HepG2 (cell line): Measurements from ENCODE around the gene OSBPL2. TPM values are rescaled to one million over a fixed set of nuclear protein-coding genes. Genes with fewer than 3 reads are reported as not detected.
A peak's percentile ranks its signal among the peaks of the same experiment; 100 is the strongest.

Experiments
- AGO2 ChIP-seq: fragments of 200-400 bp; formaldehyde crosslinking; optimal IDR thresholded peaks from 2 replicates; pipeline ENCODE3; 2017; ENCODE audit warnings: mild to moderate bottlenecking, low read depth, low read length, moderate library complexity
- ATF7 ChIP-seq, 2 experiments: fragments of 450-650 bp in 1 of 2; sonication (generic) in 1 of 2; formaldehyde crosslinking in 1 of 2; IDR thresholded peaks; 2 replicates each; pipeline versions ENCODE4 v1.4.0 to v1.6.1; 2016 to 2020; ENCODE audit warnings: antibody characterized with exemption in 1 of 2, mild to moderate bottlenecking in 1 of 2, missing genetic modification reagents in 1 of 2
- HDAC6 ChIP-seq: fragments of 200-600 bp; sonication (generic); IDR thresholded peaks from 2 replicates; pipeline ENCODE4 v1.7.0; 2017; ENCODE audit warnings: mild to moderate bottlenecking, antibody characterized with exemption, low read length, low read depth
- HIVEP1 ChIP-seq: sonication (generic); formaldehyde crosslinking; IDR thresholded peaks from 2 replicates; pipeline ENCODE4 v1.4.0; 2020; ENCODE audit warnings: mild to moderate bottlenecking, missing genetic modification reagents
- POLR2A ChIP-seq, 2 experiments: IDR thresholded peaks; 2 replicates each; pipeline ENCODE4 v1.6.1; 2011; ENCODE audit warnings: low read depth in 2 of 2, low read length in 2 of 2, mild to moderate bottlenecking in 1 of 2, moderate library complexity in 1 of 2; ENCODE audit not compliant: insufficient read depth in 1 of 2
- RXRA ChIP-seq: sonication (generic); formaldehyde crosslinking; IDR thresholded peaks from 2 replicates; pipeline ENCODE4 v1.5.1; 2020; ENCODE audit warnings: missing genetic modification reagents
- SMAD9 ChIP-seq: sonication (generic); formaldehyde crosslinking; IDR thresholded peaks from 2 replicates; pipeline ENCODE4 v1.5.1; 2020; ENCODE audit warnings: mild to moderate bottlenecking, missing genetic modification reagents
- TCF7 ChIP-seq: sonication (generic); IDR thresholded peaks from 2 replicates; pipeline ENCODE4 v1.6.1; 2016; ENCODE audit warnings: antibody characterized with exemption, low read depth
- ZFX ChIP-seq: sonication (generic); formaldehyde crosslinking; IDR thresholded peaks from 2 replicates; pipeline ENCODE4 v1.4.0; 2020; ENCODE audit warnings: mild to moderate bottlenecking, low read depth, missing genetic modification reagents, moderate library complexity
- ZFY ChIP-seq: sonication (generic); formaldehyde crosslinking; IDR thresholded peaks from 2 replicates; pipeline ENCODE4 v1.4.0; 2020; ENCODE audit warnings: missing genetic modification reagents
- ZNF354B ChIP-seq: sonication (generic); formaldehyde crosslinking; IDR thresholded peaks from 2 replicates; pipeline ENCODE4 v1.8.0; 2022; ENCODE audit warnings: mild to moderate bottlenecking, missing genetic modification reagents
- ZNF451 ChIP-seq: sonication (generic); formaldehyde crosslinking; IDR thresholded peaks from 2 replicates; pipeline ENCODE4 v1.5.0; 2020; ENCODE audit warnings: mild to moderate bottlenecking, missing genetic modification reagents
- ZNF614 ChIP-seq: IDR thresholded peaks from 2 replicates; pipeline ENCODE4 v1.6.1; 2018; ENCODE audit warnings: missing biosample characterization, missing genetic modification reagents, inconsistent platforms, borderline replicate concordance
- polyA plus RNA-seq, 8 experiments: library from polyadenylated mRNA; depleted of rRNA in 3 of 8; stranded (reverse) in 7 of 8; unstranded in 1 of 8; fragments of >200 nt; fragmentation: Illumina TruSeq in 4 of 8; extraction: Trizol in 4 of 8; gene quantifications; 2 replicates each; pipeline versions ENCODE4 v1.2.1 to v1.2.3, GENCODE V29; 2011 to 2016; ENCODE audit warnings: low read depth in 4 of 8, missing spikeins in 1 of 8, mixed read lengths in 1 of 8; ENCODE audit not compliant: insufficient read depth in 1 of 8
- total RNA-seq, 5 experiments: library from RNA; depleted of rRNA; stranded (reverse); fragments of >200 nt; fragmentation: Illumina TruSeq; extraction: Trizol; gene quantifications; 2 replicates each; pipeline ENCODE4 v1.2.3, GENCODE V29; 2016; ENCODE audit warnings: low read depth in 1 of 5
- TF ChIP-seq, protein P1 (sequence below): sonication (generic); formaldehyde crosslinking; IDR thresholded peaks from 2 replicates; pipeline ENCODE4 v1.8.0; 2022; ENCODE audit warnings: low read depth, missing genetic modification reagents
- TF ChIP-seq, protein P2 (sequence below): sonication (generic); formaldehyde crosslinking; IDR thresholded peaks from 2 replicates; pipeline ENCODE4 v1.8.1; 2022; ENCODE audit warnings: low read depth, mild to moderate bottlenecking, missing genetic modification reagents
- TF ChIP-seq, protein P3 (sequence below): IDR thresholded peaks from 2 replicates; pipeline ENCODE4 v1.6.1; 2018; ENCODE audit warnings: missing genetic modification reagents
- TF ChIP-seq, protein P4 (sequence below): sonication (generic); formaldehyde crosslinking; IDR thresholded peaks from 2 replicates; pipeline ENCODE4 v1.4.0; 2020; ENCODE audit warnings: mild to moderate bottlenecking, missing genetic modification reagents

Gene OSBPL2
- total and polyA plus RNA-seq, 2 of the 13 experiments (the other 11 are each of a cell fraction or from before 2014, with no cell fraction given) = 18.5 to 37.4 TPM

DNA sequence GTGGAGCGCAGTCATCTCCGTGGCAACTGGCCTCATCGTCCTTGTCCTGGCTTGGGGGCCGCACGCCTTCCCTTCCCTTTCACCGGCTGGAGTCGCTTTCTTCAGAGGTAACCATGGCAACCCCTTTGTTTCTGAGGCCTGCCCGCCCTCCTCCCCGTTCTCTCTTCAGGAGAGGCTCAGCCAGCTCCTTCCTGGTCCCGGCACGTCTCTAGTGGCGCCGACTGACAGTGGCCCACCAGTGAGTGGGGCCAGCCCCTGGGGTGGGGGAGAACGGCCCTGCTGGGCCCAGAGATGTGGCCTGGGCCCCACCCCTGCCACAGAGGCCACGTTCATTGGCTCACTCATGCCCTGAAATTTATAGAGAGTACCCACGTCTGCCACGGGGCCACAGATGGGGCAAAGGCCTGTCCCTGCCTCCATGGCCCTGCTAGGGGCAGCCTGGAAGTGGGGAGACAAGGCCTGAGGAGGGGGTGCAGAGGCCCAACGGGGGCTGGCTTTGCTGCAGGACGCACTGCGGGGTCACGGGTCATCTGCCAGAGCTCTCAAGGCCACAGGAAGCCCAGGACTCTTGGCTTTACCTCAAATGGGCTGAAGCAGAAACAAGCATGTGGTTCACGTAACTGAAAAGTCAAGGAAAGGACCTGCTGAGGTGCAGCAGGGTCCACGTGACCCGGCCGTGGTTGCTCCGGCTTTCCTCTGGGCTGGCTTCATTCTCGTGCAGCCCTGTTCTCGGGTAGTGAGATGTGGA is 1.4 kb upstream of the OSBPL2 start (continued):
- TF ChIP-seq, protein P1, sequence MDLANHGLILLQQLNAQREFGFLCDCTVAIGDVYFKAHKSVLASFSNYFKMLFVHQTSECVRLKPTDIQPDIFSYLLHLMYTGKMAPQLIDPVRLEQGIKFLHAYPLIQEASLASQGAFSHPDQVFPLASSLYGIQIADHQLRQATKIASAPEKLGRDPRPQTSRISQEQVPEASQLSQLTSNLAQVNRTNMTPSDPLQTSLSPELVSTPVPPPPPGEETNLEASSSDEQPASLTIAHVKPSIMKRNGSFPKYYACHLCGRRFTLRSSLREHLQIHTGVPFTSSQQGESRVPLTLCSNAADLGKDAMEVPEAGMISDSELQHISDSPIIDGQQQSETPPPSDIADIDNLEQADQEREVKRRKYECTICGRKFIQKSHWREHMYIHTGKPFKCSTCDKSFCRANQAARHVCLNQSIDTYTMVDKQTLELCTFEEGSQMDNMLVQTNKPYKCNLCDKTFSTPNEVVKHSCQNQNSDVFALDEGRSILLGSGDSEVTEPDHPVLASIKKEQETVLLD (CRISPR knock-in tag) = no peak
- TF ChIP-seq, protein P2, sequence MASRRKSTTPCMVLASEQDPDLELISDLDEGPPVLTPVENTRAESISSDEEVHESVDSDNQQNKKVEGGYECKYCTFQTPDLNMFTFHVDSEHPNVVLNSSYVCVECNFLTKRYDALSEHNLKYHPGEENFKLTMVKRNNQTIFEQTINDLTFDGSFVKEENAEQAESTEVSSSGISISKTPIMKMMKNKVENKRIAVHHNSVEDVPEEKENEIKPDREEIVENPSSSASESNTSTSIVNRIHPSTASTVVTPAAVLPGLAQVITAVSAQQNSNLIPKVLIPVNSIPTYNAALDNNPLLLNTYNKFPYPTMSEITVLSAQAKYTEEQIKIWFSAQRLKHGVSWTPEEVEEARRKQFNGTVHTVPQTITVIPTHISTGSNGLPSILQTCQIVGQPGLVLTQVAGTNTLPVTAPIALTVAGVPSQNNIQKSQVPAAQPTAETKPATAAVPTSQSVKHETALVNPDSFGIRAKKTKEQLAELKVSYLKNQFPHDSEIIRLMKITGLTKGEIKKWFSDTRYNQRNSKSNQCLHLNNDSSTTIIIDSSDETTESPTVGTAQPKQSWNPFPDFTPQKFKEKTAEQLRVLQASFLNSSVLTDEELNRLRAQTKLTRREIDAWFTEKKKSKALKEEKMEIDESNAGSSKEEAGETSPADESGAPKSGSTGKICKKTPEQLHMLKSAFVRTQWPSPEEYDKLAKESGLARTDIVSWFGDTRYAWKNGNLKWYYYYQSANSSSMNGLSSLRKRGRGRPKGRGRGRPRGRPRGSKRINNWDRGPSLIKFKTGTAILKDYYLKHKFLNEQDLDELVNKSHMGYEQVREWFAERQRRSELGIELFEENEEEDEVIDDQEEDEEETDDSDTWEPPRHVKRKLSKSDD = 0 out of 2 replicates have a peak, but pooled peaks have one; percentile 17
- TF ChIP-seq SMAD9 (CRISPR knock-in tag) = no peak
- TF ChIP-seq RXRA (CRISPR knock-in tag) = 0 out of 2 replicates have a peak, but pooled peaks have one; percentile 13
- peak; percentile 44; the same call in 1 of the 2 replicates for TF ChIP-seq ZFY (CRISPR knock-in tag)
- no peak for TF ChIP-seq AGO2
- peak; percentile 60 for TF ChIP-seq ZFX (CRISPR knock-in tag)
- 0 out of 2 replicates have a peak, but pooled peaks have one; percentile 18 for TF ChIP-seq TCF7
- TF ChIP-seq ZNF614 = peak; percentile 17; the same call in 1 of the 2 replicates
- TF ChIP-seq, protein P3, sequence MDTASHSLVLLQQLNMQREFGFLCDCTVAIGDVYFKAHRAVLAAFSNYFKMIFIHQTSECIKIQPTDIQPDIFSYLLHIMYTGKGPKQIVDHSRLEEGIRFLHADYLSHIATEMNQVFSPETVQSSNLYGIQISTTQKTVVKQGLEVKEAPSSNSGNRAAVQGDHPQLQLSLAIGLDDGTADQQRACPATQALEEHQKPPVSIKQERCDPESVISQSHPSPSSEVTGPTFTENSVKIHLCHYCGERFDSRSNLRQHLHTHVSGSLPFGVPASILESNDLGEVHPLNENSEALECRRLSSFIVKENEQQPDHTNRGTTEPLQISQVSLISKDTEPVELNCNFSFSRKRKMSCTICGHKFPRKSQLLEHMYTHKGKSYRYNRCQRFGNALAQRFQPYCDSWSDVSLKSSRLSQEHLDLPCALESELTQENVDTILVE (CRISPR knock-in tag) = peak; percentile 10; the same call in 1 of the 2 replicates
- 0 out of 2 replicates have a peak, but pooled peaks have one; percentile 81 for TF ChIP-seq ZNF451 (CRISPR knock-in tag)
- no peak for TF ChIP-seq HDAC6
- no peak for TF ChIP-seq ZNF354B (CRISPR knock-in tag)
- peak; percentile 42; the same call in 1 of the 2 replicates for TF ChIP-seq HIVEP1 (CRISPR knock-in tag)
- TF ChIP-seq POLR2A (IDR thresholded peaks at IDR 0.05; ENCODE audit: insufficient read depth in 1 of 2, low read depth in 2 of 2, low read length in 2 of 2) = peak in 1 of 2 experiments; percentile 27; a peak in 1 of 4 replicates
- TF ChIP-seq ATF7 (IDR thresholded peaks at IDR 0.05) = no peak
- TF ChIP-seq ATF7 (CRISPR knock-in tag; IDR thresholded peaks at IDR 0.05) = peak; percentile 36; the same call in 1 of the 2 replicates
- TF ChIP-seq, protein P4, sequence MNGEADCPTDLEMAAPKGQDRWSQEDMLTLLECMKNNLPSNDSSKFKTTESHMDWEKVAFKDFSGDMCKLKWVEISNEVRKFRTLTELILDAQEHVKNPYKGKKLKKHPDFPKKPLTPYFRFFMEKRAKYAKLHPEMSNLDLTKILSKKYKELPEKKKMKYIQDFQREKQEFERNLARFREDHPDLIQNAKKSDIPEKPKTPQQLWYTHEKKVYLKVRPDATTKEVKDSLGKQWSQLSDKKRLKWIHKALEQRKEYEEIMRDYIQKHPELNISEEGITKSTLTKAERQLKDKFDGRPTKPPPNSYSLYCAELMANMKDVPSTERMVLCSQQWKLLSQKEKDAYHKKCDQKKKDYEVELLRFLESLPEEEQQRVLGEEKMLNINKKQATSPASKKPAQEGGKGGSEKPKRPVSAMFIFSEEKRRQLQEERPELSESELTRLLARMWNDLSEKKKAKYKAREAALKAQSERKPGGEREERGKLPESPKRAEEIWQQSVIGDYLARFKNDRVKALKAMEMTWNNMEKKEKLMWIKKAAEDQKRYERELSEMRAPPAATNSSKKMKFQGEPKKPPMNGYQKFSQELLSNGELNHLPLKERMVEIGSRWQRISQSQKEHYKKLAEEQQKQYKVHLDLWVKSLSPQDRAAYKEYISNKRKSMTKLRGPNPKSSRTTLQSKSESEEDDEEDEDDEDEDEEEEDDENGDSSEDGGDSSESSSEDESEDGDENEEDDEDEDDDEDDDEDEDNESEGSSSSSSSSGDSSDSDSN (CRISPR knock-in tag) = peak; percentile 25; the same call in 1 of the 2 replicates
